ENCODE measurements around the gene HYAL3.

DNA sequence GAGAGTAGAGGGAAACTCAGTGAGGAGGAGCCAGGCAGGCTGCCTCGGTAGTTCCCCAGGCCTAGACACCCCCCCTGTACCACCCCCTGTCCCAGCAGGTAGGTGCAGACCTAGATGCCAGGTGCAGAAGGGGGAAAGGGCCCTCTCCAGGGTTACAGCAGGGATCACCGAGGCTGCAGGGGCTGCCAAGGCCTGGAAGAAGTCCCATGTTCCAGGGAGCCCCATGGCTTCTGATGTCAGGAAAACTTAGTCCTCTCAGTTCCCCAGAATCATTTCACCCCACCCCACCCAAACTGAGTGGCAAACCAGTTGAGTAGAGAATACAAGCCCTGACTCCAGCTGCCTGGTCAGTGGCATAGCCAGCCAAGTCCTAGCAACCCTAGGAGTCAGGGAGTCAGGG lies 37.7 kb downstream of the HYAL3 start:
- TF ChIP-seq EZH2phosphoT487 (conservative IDR thresholded peaks at IDR 0.05; ENCODE audit: low read length): no peak
- TF ChIP-seq, protein P1, sequence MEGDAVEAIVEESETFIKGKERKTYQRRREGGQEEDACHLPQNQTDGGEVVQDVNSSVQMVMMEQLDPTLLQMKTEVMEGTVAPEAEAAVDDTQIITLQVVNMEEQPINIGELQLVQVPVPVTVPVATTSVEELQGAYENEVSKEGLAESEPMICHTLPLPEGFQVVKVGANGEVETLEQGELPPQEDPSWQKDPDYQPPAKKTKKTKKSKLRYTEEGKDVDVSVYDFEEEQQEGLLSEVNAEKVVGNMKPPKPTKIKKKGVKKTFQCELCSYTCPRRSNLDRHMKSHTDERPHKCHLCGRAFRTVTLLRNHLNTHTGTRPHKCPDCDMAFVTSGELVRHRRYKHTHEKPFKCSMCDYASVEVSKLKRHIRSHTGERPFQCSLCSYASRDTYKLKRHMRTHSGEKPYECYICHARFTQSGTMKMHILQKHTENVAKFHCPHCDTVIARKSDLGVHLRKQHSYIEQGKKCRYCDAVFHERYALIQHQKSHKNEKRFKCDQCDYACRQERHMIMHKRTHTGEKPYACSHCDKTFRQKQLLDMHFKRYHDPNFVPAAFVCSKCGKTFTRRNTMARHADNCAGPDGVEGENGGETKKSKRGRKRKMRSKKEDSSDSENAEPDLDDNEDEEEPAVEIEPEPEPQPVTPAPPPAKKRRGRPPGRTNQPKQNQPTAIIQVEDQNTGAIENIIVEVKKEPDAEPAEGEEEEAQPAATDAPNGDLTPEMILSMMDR (IDR thresholded peaks at IDR 0.05; ENCODE audit: insufficient read depth, low read length, poor library complexity, severe bottlenecking): no peak
